Progenitor cell of endocrine pancreas (in vitro differentiated cells): Measurements from ENCODE around the gene GLYATL3. TPM values are rescaled to one million over a fixed set of nuclear protein-coding genes. Genes with fewer than 3 reads are reported as not detected.
A peak's percentile ranks its signal among the peaks of the same experiment; 100 is the strongest.

ENCODE experiments used
- DNase-seq: peaks from one replicate; pipeline ENCODE4 v3.0.0; 2021; ENCODE audit warnings: low spot score; ENCODE audit not compliant: unreplicated experiment
- H3K27ac Mint-ChIP-seq: 2 replicates; pipeline ENCODE4 v1.8.0; 2021; ENCODE audit warnings: mild to moderate bottlenecking, moderate library complexity, mixed read lengths
- H3K27me3 Mint-ChIP-seq: 2 replicates; pipeline ENCODE4 v1.8.0; 2021; ENCODE audit warnings: mixed read lengths
- H3K36me3 Mint-ChIP-seq: 2 replicates; pipeline ENCODE4 v1.8.0; 2022; ENCODE audit warnings: mixed read lengths; ENCODE audit not compliant: insufficient read depth
- H3K4me1 Mint-ChIP-seq: 2 replicates; pipeline ENCODE4 v1.8.0; 2021; ENCODE audit warnings: low read depth, mixed read lengths
- H3K4me3 Mint-ChIP-seq: 2 replicates; pipeline ENCODE4 v1.8.0; 2021; ENCODE audit warnings: low read depth, mild to moderate bottlenecking, moderate library complexity, mixed read lengths
- H3K9me3 Mint-ChIP-seq: 2 replicates; pipeline ENCODE4 v1.8.0; 2021; ENCODE audit warnings: low read depth, mixed read lengths
- CTCF ChIP-seq: fragments of 200-600 bp; sonication (generic); IDR thresholded peaks from one replicate; pipeline ENCODE4 v1.5.0; 2021; ENCODE audit warnings: antibody characterized with exemption, mild to moderate bottlenecking; ENCODE audit not compliant: unreplicated experiment
- total RNA-seq: library from RNA; stranded (reverse); gene quantifications from 2 replicates; pipeline ENCODE4 v1.2.1, GENCODE V29; 2021

The GLYATL3 gene
- total RNA-seq, 1 donor from 2014 or later: not detected

- no peak for DNase-seq
- no peak overlapping the region for H3K4me3 Mint-ChIP-seq
- peaks cover 19% of the 10 kb centered on the region for H3K27me3 Mint-ChIP-seq
- no peak overlapping the region for H3K27ac Mint-ChIP-seq
- no peaks in the 10 kb centered on the region for H3K9me3 Mint-ChIP-seq
- H3K36me3 Mint-ChIP-seq: peaks cover 2% of the 10 kb centered on the region
- H3K4me1 Mint-ChIP-seq: peaks cover 35% of the 10 kb centered on the region
- TF ChIP-seq CTCF: no peak
These were observed 53.7 kb downstream of the GLYATL3 start for GRCh38 chr6:49553384-49553783.

GRCh38 chr6:49555951-49556350 lies 56.2 kb downstream of the GLYATL3 start:
- H3K4me1 Mint-ChIP-seq: peaks cover 28% of the 10 kb centered on the region
- peaks cover 10% of the 10 kb centered on the region for H3K27me3 Mint-ChIP-seq
- DNase-seq: no peak
- no peak for TF ChIP-seq CTCF
- no peak overlapping the region for H3K4me3 Mint-ChIP-seq
- H3K27ac Mint-ChIP-seq: no peak overlapping the region
- H3K9me3 Mint-ChIP-seq: no peaks in the 10 kb centered on the region
- peaks cover 3% of the 10 kb centered on the region for H3K36me3 Mint-ChIP-seq

- Mint-ChIP-seq H3K27ac (peak overlapping the region; percentile 75), H3K9me3 (no peaks in the 10 kb centered on the region), H3K4me1 (peaks cover 25% of the 10 kb centered on the region), H3K36me3 (peaks cover 4% of the 10 kb centered on the region), H3K4me3 (no peak overlapping the region), H3K27me3 (peaks cover 5% of the 10 kb centered on the region)
- DNase-seq: no peak
- TF ChIP-seq CTCF: no peak
These were observed 56.7 kb downstream of the GLYATL3 start for GRCh38 chr6:49556429-49556837.

GRCh38 chr6:49557177-49557576 lies 57.5 kb downstream of the GLYATL3 start:
- Mint-ChIP-seq H3K4me1 (peaks cover 20% of the 10 kb centered on the region), H3K9me3 (no peaks in the 10 kb centered on the region), H3K27ac (no peak overlapping the region), H3K36me3 (peaks cover 4% of the 10 kb centered on the region), H3K27me3 (no peaks in the 10 kb centered on the region), H3K4me3 (no peak overlapping the region)
- no peak for DNase-seq
- TF ChIP-seq CTCF: no peak

GRCh38 chr6:49558238-49558637 lies 58.5 kb downstream of the GLYATL3 start:
- Mint-ChIP-seq H3K36me3 (peaks cover 4% of the 10 kb centered on the region), H3K27ac (no peak overlapping the region), H3K27me3 (no peaks in the 10 kb centered on the region)

More at GRCh38 chr6:49558238-49558637, 58.5 kb downstream of the GLYATL3 start:
- Mint-ChIP-seq H3K4me3 (no peak overlapping the region), H3K9me3 (no peaks in the 10 kb centered on the region), H3K4me1 (peaks cover 16% of the 10 kb centered on the region)
- TF ChIP-seq CTCF: no peak
- no peak for DNase-seq
